GM21717 (cell line): ENCODE data around the gene PARG.
"Not testable (repeated sequence)": the region's sequence is repeated elsewhere in the genome, so short reads cannot be mapped to it uniquely, and the experiment has no call there.

Source experiments
- ATAC-seq: cut with Tn5 transposase; IDR thresholded peaks from one replicate; pipeline ENCODE4 v1.9.1; 2021; ENCODE audit warnings: mild to moderate bottlenecking, moderate library complexity; ENCODE audit not compliant: unreplicated experiment

Gene PARG

DNA sequence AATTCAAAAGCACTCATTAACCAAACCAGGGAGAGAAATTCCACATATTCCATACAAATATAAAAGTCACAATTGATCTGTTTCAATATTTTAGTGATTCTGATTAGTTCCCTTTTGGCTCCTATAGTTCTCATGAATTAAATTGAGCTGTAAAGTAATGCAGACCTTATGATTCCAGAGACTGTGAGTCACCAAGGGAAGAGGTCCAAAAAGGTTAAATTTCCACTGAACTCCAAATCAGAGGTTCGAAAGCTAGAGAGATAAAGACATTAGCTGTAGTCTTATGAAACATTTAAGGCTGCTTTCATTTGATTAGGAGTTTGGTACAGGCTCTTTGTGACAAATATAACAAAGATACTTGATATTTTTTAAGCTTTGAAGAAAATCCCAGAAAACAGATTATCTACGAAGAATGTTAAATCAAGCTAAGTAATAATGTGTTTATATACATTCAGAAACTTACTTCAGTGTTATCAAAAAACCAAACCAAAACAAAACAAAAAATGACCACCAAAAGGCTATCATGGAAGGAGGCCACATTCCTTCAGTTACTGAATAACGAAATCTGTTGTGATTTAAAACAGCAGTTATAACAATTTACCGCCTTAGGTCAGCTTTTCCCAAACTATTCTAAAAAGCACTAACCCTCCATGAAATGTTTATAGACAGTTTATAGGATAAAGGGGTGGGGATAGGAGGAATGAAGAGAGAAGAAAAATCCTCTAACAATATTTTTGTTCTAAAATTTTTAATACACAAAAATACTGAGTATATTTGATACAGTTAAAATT is 33.3 kb downstream of the PARG start:
- ATAC-seq, result not testable (repeated sequence)

DNA sequence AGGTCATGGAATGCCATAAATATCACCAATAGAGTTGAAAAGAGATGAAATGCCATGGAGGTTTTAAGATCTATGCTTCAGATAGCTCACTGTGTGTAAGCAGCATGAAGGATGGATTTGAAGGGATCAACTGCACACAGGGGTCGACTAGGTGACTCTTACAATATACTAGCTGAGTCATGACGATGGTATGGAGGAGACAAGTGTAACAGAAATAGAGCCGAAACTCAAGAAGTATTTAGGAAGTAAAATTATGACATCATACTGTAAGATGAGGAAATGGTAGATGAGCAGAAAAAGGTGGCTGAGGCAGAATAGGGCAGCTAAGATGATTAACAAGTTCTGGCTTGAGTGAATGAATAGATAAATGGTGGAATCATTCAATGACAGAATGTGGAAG is 38.0 kb downstream of the PARG start:
- not testable (repeated sequence) for ATAC-seq

DNA sequence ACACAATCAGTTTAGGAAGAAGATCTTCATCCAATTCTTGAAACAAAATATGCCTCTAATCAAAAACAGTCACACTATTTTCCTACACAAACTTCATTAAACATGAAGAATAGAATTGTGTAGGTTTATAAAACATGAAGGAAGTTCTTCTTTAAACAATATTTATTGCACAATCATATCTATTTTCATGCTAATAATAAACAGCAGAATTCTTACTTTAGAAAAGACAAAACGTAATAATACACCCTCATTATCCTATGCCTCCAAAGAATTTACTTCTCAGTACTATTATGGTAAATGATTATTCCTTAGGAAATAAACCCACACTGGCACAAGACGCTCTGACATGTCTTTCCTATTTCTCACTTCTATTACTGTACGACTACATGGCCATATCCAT is 41.4 kb downstream of the PARG start:
- ATAC-seq, result not testable (repeated sequence)

- not testable (repeated sequence) for ATAC-seq
Observed at GRCh38 chr10:49899999-49900398, 41.8 kb downstream of the PARG start.

DNA sequence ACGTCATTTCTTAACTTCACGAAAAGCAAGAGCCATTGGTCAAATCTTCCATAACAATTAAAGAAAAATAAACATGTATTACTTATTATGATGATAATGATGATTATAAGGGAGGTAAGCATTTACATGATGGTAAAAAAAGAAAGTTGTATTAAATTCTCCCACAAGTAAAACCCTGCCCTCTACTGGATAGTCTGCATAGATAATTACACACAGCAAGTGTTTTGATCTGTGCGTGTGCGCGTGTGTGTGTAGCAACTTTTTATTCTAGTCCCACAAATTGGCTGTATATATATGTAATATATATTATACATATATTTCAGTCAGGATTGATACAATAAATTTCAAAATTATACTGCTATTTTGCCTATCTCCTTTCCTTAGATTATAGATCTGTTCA is 51.8 kb downstream of the PARG start:
- ATAC-seq, result not testable (repeated sequence)

DNA sequence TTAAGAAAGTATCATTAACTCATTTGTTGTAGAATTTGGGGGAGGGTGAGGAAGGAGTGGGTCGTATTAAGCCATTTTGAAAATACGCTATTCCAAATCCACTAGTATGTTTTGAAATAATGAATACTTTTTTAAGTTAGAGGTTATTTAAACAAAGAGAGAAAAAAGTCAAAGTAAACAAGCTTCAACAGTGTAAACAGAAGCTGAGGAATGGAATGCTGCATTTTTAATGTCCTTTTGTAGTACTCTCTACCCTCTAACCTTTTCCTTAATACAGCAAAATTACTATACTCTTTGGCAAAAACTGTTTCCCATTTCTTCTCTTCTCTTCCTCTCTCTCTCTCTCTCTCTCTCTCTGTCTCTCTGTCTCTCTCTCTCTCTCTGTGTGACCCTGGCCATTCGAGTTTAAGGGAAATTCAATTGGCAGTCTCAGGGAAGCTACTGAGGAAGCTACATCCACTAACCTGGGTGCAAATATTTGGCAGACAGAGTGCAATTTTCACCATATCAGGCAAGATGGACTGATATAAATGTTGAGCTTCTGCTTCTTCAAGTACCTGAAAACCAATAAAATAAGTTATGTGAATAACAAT is 57.0 kb downstream of the PARG start:
- ATAC-seq, result not testable (repeated sequence)

- ATAC-seq, result not testable (repeated sequence)
Observed at GRCh38 chr10:49883852-49884251, 58.0 kb downstream of the PARG start.

- not testable (repeated sequence) for ATAC-seq
Observed at GRCh38 chr10:49882327-49882726, 59.5 kb downstream of the PARG start.

GRCh38 chr10:49872740-49873139 is 69.1 kb downstream of the PARG start:
- ATAC-seq, result not testable (repeated sequence)

DNA sequence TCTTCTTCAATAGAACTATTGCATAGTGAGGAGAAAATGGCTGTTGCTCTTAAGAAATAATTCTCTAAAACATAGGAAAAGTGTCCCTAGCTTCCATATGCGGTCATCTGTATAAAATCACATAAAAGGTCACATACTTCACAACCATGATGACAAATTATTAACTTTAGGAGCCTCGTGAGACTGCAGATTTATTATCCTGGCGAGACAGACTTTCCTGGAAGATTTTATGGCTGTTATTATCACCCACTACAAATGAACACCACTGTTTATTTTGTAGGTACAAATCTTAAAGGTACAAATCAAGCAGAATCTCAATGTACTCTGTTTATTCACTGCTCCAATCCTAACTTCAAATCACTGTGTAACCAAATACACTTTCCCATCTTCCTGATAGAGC is 70.4 kb downstream of the PARG start:
- not testable (repeated sequence) for ATAC-seq

GRCh38 chr10:49859933-49860332 is 81.9 kb downstream of the PARG start:
- ATAC-seq, result not testable (repeated sequence)

DNA sequence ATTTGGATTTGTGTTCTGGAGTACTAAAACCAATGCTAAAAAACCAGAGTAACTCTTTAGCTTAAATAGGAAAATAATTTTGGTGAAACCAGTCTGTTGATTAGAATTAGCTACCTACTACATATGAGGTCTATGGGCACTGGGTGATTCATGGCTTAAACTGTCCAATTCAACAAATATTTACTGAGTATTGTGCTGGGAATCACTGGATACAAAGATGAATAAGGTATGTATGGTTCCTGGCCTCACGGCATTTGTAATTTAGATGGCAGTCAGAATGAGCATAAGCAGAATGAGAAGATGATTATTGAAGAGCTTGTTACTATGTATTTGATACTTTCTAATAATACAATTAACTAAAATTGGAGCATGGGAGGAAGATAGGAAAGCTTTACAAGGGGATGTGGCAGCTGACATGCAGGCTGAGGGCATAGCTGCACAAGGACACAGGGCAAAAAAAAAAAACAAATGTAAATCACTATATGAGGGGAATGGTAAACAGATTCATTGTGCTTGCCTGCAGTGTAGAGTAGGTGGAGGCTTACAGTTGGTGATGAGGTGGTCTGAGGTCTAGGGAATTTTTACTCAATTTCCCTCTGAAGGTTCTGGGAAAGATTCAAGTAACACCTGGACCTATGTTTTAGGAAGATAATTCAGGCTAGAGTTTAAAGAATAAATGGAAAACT is 83.0 kb downstream of the PARG start:
- ATAC-seq, result not testable (repeated sequence)

GRCh38 chr10:49849520-49849919 is 92.3 kb downstream of the PARG start:
- ATAC-seq, result not testable (repeated sequence)

DNA sequence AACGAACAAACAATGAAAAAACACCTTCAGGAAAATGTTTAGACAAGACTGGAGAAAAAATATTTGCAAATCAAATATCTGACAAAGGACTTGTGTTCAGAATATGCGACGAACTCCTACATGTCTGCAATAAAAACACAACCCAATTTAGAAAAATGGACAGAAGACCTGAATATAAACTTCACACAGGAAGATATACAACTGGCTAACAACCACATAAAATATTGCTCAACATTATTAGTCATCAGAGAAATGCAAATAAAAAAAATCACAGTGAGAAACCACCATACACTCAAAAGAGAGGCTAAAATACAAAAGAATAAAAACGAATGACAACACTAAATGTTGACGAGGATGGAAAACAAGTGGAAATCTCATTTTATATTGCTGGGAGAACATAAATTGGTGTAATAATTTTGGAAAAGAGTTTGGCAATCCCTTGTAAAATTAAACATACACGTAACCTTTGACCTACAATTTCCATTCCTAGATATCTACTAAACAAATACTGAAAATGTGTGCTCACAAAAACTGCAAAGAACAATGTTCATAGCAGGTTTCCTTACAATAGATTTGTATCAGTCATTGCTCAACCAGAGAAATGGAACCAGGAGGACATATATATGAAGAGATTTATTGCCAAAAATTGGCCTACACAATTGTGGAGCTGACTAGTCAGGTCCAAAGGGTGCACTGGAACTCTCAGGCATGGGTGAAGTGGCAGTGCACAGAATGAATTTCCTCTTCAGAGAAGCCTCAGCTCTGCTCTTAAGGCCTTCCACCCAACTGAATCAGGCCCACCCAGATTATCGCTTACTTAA is 96.8 kb downstream of the PARG start:
- ATAC-seq, result no peak

DNA sequence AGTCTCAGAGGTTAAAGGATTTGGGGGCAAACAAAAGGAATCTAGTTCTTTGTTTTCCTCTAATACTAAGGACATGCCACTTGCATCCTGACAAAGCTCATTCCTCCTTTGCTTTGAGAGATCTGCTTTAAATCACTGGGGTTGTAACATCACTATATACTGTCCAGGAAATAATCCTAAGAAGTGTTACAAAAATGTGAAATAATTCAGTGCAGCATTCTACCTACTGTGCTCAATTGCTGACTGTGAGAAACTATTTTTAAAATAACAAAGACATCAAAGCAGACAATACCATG is 99.5 kb downstream of the PARG start:
- not testable (repeated sequence) for ATAC-seq

- no peak for ATAC-seq
Observed at GRCh38 chr10:49841615-49842332, 100.1 kb downstream of the PARG start.

- ATAC-seq, result no peak
Observed at GRCh38 chr10:49837685-49838084, 104.1 kb downstream of the PARG start.

GRCh38 chr10:49837051-49837478 is 104.8 kb downstream of the PARG start:
- no peak for ATAC-seq

DNA sequence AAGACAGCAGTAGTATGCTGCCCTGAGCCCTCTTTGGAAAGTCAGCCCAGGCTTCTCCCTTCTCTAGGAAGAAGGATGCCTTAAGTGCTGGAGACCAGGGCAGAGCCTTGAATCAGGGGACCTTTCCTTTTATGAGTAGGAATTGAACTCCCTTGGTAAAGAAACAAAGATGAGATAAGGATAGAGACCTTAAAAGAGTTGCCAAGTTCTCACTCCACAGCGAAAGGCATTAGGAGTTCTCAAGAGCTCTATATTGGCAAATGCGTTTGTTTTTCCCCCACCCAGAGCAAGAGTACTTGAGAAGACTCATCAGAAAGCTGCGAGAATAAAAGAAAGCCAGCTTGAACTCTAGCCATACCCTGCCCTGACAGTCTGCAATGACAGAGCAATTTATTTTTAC is 106.9 kb downstream of the PARG start:
- no peak for ATAC-seq

- no peak for ATAC-seq
Observed at GRCh38 chr10:49834201-49834600, 107.6 kb downstream of the PARG start.
